GM21526 (cell line): ENCODE measurements around the gene ALCAM.

ENCODE experiments used
- ATAC-seq: cut with Tn5 transposase; IDR thresholded peaks from one replicate; pipeline ENCODE4 v1.9.1; 2021; ENCODE audit warnings: moderate library complexity; ENCODE audit not compliant: unreplicated experiment, low FRiP score

The ALCAM gene

GRCh38 chr3:105423397-105423796 is 56.7 kb downstream of the ALCAM start:
- no peak for ATAC-seq

DNA sequence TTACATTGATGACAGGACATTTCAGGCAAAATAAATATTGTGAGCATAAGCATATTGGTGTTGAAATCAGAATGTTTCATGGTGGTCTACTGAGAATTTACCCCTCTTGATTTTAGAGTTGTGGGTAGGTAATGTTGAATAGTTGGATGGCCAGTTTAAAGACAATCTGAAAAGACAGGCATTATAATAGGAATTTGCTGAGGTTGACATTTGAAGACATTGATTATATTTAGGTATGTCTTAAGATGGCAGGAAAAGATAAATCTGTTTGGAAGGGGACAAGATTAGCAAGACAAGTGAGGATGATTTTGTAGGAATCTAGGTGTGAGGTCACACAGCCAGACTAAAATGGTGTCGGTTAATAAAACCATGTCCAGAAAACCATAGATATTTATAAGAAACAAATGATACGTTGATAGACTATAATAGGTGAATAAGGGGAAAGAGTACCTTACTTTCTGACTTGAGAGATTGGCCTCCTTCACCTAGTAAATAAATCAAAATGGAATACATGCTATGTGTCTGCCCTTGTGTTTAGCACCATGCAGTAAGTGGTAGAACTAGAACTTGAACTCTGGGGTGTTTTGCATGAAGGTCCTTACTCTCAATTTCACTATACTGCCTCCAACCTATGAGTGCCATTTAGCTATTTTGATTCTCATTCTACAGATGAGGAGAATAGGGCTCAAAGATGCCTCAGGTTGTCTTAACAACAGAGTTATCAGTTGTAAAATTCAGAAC is 57.9 kb downstream of the ALCAM start:
- no peak for ATAC-seq

DNA sequence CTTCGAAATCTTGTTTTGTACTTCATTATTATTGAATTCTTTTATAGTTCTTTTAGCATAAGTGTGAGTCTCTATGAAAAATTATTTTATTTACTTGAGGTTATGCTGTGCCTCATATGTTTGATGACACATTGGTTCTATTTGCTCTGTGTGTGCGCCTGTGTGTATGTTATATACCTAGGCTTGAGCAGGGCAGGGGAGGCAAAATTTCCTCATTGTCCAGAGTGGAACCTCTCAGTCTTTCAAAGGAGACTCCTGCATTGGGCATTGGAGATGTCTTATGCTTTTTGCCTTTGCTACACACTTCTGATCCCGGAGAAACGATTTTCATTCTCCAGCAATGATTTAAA is 58.4 kb downstream of the ALCAM start:
- no peak for ATAC-seq

DNA sequence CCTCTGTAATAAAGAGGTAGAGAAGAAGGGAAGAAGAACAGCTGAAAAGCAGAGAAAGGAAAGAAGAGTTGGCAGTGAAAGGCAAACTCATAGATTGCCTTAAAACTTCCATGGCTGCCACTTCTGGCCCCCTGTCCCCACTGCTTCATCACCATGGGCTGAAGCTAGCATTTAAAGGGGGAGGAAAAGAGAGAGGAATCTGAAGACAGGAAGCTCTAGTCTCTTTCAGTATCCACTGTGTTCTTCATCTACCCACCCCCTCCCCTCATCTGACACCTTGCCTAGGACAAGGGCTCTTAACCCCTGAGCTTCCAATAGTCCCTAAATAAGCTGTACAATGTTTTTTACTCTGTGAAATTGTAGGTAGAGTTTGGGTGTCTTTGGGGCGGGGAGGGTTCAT is 60.6 kb downstream of the ALCAM start:
- ATAC-seq: no peak

GRCh38 chr3:105429034-105429762 is 62.5 kb downstream of the ALCAM start:
- no peak for ATAC-seq

- ATAC-seq: no peak
These were observed 63.7 kb downstream of the ALCAM start for GRCh38 chr3:105430455-105430854.

DNA sequence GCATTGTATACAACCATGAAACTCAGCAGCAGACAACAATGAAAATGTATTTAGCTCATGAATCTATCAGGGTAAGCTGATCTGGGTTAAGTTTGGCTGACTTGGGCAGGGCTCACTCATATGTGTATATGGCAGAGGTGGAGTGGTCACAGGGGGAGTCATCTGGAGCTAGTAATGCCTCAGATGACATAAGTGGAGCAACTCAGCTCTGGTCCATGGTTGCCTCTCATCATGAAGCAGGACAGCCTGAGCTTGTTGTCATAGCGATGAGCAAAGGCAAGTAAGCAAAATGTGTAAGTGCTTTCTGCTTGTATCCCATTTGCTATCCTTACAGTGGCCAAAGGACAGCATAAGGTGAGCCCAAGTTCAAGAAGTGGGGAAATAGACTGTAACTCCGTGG is 64.5 kb downstream of the ALCAM start:
- ATAC-seq: no peak

DNA sequence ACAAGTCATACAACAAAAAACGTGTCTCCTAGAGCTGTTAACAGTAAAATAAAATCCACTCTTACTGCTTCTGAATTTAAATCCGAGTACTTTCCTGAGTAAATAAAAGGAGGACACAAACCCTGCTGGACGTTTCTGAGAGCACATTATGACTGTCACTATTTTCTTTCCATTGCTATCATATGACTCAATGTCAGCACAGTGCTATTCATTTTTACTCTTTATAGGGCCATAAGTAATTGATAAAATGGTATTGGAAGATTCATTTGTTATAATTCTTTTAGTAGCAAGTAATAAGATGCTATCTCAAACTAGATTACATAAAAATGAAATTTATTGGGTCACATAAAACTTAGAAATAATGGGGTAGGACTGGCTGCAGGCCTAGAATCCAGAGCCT is 68.6 kb downstream of the ALCAM start:
- no peak for ATAC-seq

- no peak for ATAC-seq
These were observed 70.0 kb downstream of the ALCAM start for GRCh38 chr3:105436687-105437086.

DNA sequence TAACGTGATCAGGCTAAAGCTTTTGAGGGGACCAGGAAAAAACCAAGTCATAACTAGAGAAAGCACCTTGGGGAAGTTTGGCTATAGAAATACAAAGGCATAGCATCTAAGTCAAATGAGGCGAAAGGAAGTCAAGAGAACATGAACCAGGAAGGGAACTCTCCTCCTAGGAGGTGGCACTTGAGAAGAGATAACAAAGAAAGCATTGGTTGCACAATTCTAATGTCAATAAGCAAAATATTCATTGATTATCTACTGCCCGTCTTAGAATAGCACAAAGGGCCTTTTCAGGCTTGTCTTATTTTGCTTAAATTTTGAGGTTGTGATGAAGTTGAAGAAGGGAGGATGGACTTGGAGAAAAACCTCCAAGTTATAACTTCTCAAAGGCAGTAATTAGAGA is 73.4 kb downstream of the ALCAM start:
- no peak for ATAC-seq

GRCh38 chr3:105444725-105445124 is 78.0 kb downstream of the ALCAM start:
- ATAC-seq: no peak

- ATAC-seq: no peak
These were observed 81.8 kb downstream of the ALCAM start for GRCh38 chr3:105448338-105448982.

DNA sequence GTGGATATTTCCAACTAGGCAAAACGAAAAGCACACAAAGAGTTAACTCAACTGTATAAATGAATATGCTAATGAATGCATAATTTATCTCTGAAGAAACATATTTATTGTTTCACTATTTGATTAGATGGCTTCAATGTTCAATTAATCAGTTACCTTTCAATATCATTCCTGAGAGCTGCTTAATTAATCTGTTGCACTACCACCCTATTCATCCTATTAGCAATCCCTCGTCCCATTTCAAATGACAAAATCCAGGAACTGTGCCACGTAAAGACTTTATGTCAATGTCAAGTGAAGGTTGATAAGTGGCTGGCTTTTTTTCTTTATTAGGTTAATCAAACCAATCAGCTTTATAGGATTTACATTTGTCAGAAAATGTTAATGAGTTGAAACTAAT is 82.7 kb downstream of the ALCAM start:
- no peak for ATAC-seq

GRCh38 chr3:105456017-105456416 is 89.3 kb downstream of the ALCAM start:
- ATAC-seq: no peak

DNA sequence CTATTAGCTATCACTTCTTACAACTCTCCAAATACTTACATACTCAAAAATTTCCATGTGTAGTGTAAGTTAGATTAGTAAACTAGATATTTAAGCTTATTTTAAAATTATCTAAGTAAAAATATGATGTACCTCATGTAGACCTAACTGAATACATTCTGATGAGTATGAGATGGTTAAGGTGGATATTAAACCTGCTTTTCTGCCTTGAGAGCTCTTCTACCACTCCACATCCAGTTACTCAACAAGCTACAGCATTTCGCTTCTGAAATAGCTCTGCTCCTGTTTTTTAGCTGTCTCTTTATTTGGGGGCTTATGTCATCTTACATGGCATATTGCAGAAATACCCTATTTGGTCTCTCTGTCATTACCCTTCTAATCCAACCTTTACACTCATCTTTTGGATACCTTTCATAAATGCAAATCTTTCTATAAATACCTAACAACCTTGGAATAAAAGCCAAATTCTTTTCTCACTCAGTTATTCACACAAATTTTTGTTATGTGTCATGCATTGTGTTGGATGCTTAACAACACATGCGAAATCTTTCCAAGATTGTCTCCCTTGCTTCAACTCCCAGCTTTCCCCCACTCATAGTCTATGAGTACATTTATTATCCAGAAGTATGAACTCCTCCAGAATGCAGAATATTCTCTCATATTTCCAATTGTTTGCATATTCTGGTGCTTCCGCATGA is 92.0 kb downstream of the ALCAM start:
- no peak for ATAC-seq

DNA sequence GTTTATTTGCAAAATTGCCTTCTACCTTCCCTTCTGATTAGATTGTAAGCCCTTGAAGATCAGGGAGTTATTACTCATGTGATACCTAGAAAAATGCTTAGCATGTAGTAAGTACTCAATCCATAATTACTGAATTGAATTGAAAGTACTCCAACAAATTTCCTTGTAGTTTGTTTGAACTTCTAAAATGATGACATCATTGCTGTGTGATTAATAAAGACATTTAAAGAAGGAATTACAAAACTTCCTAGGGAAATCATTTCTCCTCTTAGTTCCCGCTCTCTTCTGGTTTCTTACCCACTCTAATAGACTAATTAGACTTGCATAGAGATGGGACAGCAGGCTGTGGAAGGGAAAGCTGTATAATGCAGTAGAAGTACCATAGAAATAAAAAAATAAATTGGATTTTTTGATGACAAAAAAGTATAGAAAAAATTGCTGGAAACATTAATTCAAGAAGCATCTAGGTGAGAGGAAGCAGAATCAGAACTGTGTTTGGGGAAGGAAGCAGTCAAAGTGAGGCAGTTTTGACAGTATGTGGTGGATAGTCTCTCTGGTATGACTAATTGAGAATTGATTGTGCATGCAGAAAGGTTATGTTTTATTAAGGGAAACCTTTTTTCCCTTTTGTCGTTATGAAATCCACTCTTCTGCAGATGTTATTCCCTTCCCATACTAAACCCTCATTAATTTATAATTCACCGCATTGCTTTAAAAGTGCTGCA is 93.0 kb downstream of the ALCAM start:
- ATAC-seq: no peak

GRCh38 chr3:105463620-105464019 is 96.9 kb downstream of the ALCAM start:
- no peak for ATAC-seq

GRCh38 chr3:105465251-105465853 is 98.6 kb downstream of the ALCAM start:
- ATAC-seq: no peak

DNA sequence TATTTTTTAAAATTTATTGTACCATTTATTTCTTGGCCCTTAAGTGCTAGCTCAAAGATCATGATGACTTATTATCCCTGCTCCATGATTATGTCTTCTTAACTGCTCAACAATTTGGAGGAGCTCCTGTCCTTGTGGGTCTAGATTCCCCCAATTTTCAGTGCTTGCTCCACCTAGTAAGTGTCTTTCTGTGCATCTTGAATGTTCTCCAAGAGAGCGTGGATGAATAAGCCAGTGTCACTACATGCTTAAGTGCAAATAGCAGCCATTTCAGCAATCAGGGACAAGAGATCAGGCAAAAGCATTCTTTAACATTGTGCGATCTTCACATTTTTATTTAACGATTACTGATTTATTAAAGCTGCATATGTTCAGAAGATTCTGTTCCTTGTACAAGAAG is 99.4 kb downstream of the ALCAM start:
- no peak for ATAC-seq
